SK-N-MC (cell line): ENCODE results near the gene FANCC.
"Not testable (repeated sequence)": the region's sequence is repeated elsewhere in the genome, so short reads cannot be mapped to it uniquely, and the experiment has no call there.

Experiments used
- DNase-seq: peaks from one replicate; pipeline ENCODE4 v3.0.0-alpha.2; 2011; ENCODE audit warnings: low read depth, low spot score
- H3K27ac ChIP-seq: fragments of 200-600 bp; sonication (generic); 2 replicates; pipeline ENCODE4 v1.5.1; 2016; ENCODE audit warnings: mixed run types
- H3K36me3 ChIP-seq: fragments of 200-600 bp; sonication (generic); 2 replicates; pipeline ENCODE4 v1.6.1; 2017; ENCODE audit warnings: antibody characterized with exemption, low read length, mixed read lengths; ENCODE audit not compliant: insufficient read depth
- H3K4me3 ChIP-seq: fragments of 200-600 bp; sonication (generic); 2 replicates; pipeline ENCODE4 v1.5.1; 2016
- H3K9ac ChIP-seq: fragments of 200-600 bp; sonication (generic); 2 replicates; pipeline ENCODE4 v1.8.0; 2017; ENCODE audit warnings: mixed run types, mixed read lengths; ENCODE audit not compliant: insufficient read length
- H3K9me3 ChIP-seq: fragments of 200-600 bp; sonication (generic); 2 replicates; pipeline ENCODE4 v1.6.1; 2017; ENCODE audit warnings: low read depth, mild to moderate bottlenecking, antibody characterized with exemption, low read length, moderate library complexity, mixed read lengths
- EZH2 ChIP-seq: fragments of 200-600 bp; sonication (generic); IDR thresholded peaks from one replicate; pipeline ENCODE4 v1.6.1; 2017; ENCODE audit warnings: antibody characterized with exemption
- FOXP2 ChIP-seq: optimal IDR thresholded peaks from 2 replicates; pipeline ENCODE3; 2011; ENCODE audit warnings: mild to moderate bottlenecking, moderate library complexity; ENCODE audit not compliant: insufficient read depth; ENCODE audit errors: extremely low read length, control extremely low read depth
- POLR2AphosphoS5 ChIP-seq: IDR thresholded peaks from 2 replicates; pipeline ENCODE4 v1.6.1; 2012; ENCODE audit warnings: mild to moderate bottlenecking, low read depth, low read length, borderline replicate concordance

FANCC gene

GRCh38 chr9:95336281-95336680 is 18.8 kb upstream of the FANCC start:
- Histone ChIP-seq H3K9me3 (no peaks in the 10 kb centered on the region), H3K4me3 (no peak overlapping the region), H3K36me3 (no peaks in the 10 kb centered on the region), H3K27ac (no peak overlapping the region), H3K9ac (no peak overlapping the region)
- DNase-seq = no peak
- TF ChIP-seq FOXP2 = no peak
- no peak for TF ChIP-seq EZH2

- Histone ChIP-seq H3K4me3 (peak overlapping the region; percentile 58), H3K27ac (peak overlapping the region; percentile 83), H3K9ac (no peak overlapping the region), H3K9me3 (no peaks in the 10 kb centered on the region), H3K36me3 (no peaks in the 10 kb centered on the region)
- TF ChIP-seq POLR2AphosphoS5 (no peak), FOXP2 (no peak), EZH2 (no peak)
- DNase-seq = no peak
Observed at GRCh38 chr9:95333426-95333825, 15.9 kb upstream of the FANCC start.

- no peak overlapping the region for H3K9ac ChIP-seq
- H3K27ac ChIP-seq = peak overlapping the region; percentile 83
Observed at GRCh38 chr9:95332860-95333259, 15.4 kb upstream of the FANCC start.

GRCh38 chr9:95330720-95331404 is 13.4 kb upstream of the FANCC start:
- H3K9ac ChIP-seq = no peak overlapping the region
- TF ChIP-seq FOXP2 = no peak
- TF ChIP-seq POLR2AphosphoS5 = no peak
- no peak for TF ChIP-seq EZH2
- no peak for DNase-seq
- no peaks in the 10 kb centered on the region; the same call in 1 of the 2 replicates for H3K9me3 ChIP-seq
- no peaks in the 10 kb centered on the region for H3K36me3 ChIP-seq
- H3K4me3 ChIP-seq = no peak overlapping the region
- no peak overlapping the region for H3K27ac ChIP-seq

More at GRCh38 chr9:95332860-95333259, 15.4 kb upstream of the FANCC start:
- no peak for TF ChIP-seq POLR2AphosphoS5
- TF ChIP-seq EZH2 = no peak
- TF ChIP-seq FOXP2 = no peak
- Histone ChIP-seq H3K4me3 (peak overlapping the region; percentile 58), H3K9me3 (no peaks in the 10 kb centered on the region), H3K36me3 (no peaks in the 10 kb centered on the region)
- no peak for DNase-seq

- H3K36me3 ChIP-seq, H3K4me3 ChIP-seq, H3K9me3 ChIP-seq, DNase-seq, H3K27ac ChIP-seq, H3K9ac ChIP-seq: not testable (repeated sequence)
Observed at GRCh38 chr9:95329061-95329460, 11.6 kb upstream of the FANCC start.

GRCh38 chr9:95327239-95327865 is 9.8 kb upstream of the FANCC start:
- DNase-seq = no peak
- no peak for TF ChIP-seq EZH2
- no peak for TF ChIP-seq POLR2AphosphoS5
- TF ChIP-seq FOXP2 = no peak

GRCh38 chr9:95325221-95325620 is 7.7 kb upstream of the FANCC start:
- TF ChIP-seq FOXP2 (no peak), EZH2 (no peak)

More at GRCh38 chr9:95327239-95327865, 9.8 kb upstream of the FANCC start:
- Histone ChIP-seq H3K36me3 (no peaks in the 10 kb centered on the region), H3K4me3 (no peak overlapping the region), H3K9me3 (peaks cover 7% of the 10 kb centered on the region; the same call in 1 of the 2 replicates), H3K9ac (no peak overlapping the region), H3K27ac (no peak overlapping the region)

GRCh38 chr9:95317893-95318211 is 343 bp upstream of the FANCC start:
- H3K9me3 ChIP-seq = no peaks in the 10 kb centered on the region
- DNase-seq = no peak
- peak overlapping the region; percentile 81 for H3K4me3 ChIP-seq
- no peaks in the 10 kb centered on the region for H3K36me3 ChIP-seq
- peak overlapping the region; percentile 99 for H3K9ac ChIP-seq
- peak overlapping the region; percentile 99 for H3K27ac ChIP-seq
- TF ChIP-seq POLR2AphosphoS5 (no peak), FOXP2 (no peak), EZH2 (no peak)

More at GRCh38 chr9:95325221-95325620, 7.7 kb upstream of the FANCC start:
- H3K27ac ChIP-seq = no peak overlapping the region
- H3K36me3 ChIP-seq = no peaks in the 10 kb centered on the region
- H3K9ac ChIP-seq = no peak overlapping the region
- peaks cover 7% of the 10 kb centered on the region; the same call in 1 of the 2 replicates for H3K9me3 ChIP-seq
- DNase-seq = no peak
- H3K4me3 ChIP-seq = no peak overlapping the region

GRCh38 chr9:95316794-95317118 is 753 bp downstream of the FANCC start:
- DNase-seq = no peak
- Histone ChIP-seq H3K4me3 (peak overlapping the region; percentile 81), H3K36me3 (no peaks in the 10 kb centered on the region), H3K27ac (peak overlapping the region; percentile 99), H3K9ac (peak overlapping the region; percentile 86), H3K9me3 (no peaks in the 10 kb centered on the region)
- TF ChIP-seq EZH2 = no peak
- TF ChIP-seq POLR2AphosphoS5 = peak; percentile 47; the same call in 1 of the 2 replicates
- no peak for TF ChIP-seq FOXP2
